ENCODE measurements around the gene MYBPHL.

MYBPHL gene

GRCh38 chr1:109319114-109319513 is 12.3 kb upstream of the MYBPHL start:
- DNase-seq (ENCODE audit: extremely low read depth, low read depth): no peak
- TF ChIP-seq CTCF (IDR thresholded peaks at IDR 0.05; ENCODE audit: low read depth, low read length): no peak

DNA sequence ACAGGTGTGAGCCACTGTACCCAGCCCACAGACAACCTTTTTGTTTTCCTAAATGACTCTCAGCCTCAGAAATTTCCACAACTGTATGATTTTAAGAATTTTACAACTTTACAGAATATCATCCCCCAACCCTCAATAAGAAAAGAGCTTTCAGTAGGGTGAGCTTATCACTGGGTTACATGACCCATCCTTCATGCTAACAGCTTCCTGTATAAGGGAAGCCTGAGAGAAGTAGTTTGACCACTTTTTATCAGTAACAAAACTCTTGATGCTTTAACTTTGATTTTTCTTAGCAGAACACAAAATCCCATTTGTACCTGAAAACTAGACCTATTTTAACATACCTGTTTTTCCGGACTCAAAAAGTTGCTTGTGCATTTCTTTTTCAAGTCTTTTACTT is 9.7 kb upstream of the MYBPHL start:
- DNase-seq (ENCODE audit: extremely low read depth, low read depth): no peak
- no peak for TF ChIP-seq CTCF (IDR thresholded peaks at IDR 0.05; ENCODE audit: low read depth, low read length)

DNA sequence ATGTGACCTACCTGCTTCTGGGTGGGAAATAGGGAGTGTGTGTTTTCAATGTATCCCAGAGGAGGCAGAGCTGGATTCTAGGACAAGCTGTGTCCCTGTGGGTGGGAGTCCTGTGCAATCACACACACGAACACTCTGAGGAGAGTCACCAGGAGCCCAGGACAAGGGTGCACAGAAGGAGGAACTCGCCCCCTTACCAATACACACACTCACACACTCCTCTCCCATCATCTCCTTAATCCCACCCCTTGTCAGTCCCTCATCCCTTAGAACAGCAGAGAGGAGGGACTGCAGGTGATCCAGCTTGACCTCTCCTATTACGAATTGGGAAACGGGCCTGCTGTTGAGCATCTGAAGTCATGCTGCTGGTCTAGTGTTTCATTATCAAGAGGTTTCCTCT is 8.5 kb upstream of the MYBPHL start:
- TF ChIP-seq CTCF (IDR thresholded peaks at IDR 0.05; ENCODE audit: low read depth, low read length): no peak
- DNase-seq (ENCODE audit: extremely low read depth, low read depth): no peak

GRCh38 chr1:109314795-109315194 is 8.0 kb upstream of the MYBPHL start:
- DNase-seq (ENCODE audit: extremely low read depth, low read depth): no peak
- no peak for TF ChIP-seq CTCF (IDR thresholded peaks at IDR 0.05; ENCODE audit: low read depth, low read length)

DNA sequence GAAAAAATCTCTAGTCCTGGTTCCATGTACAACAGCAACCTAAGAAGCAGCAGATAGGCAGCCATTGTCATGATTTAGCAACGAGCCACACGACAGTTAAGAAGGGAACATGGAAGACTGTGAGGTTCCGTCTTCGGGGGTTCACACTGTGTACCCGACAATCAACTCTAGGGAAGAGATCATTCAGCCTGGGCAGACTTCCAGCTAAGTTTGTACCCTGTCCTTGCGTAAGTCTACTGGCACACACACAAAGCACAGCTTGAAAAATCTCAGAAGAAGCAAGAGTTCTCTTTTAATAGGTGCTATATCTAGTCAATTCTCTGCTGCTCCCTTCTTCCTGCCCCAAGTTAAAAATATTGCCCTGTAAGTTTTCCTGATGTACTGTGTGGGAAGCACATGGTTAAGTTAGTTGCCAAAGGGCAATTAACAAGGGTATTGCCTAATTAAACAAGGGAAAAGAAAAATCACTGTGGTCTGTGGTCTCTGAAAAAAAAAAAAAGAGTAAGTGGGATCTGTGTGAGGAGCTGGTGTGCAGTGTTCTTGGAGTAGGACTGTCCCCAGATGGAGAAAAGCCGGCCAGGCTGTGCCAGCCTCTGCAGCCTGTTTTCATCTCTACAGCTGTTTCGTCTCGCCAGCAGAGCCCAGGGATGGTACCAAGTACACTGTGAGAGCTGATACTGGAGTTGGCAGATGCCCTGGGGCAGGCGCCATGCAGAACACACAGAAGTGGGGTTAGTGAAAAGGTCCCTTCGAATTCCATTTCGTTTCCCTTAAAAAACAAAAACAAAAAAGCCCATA is 6.4 kb upstream of the MYBPHL start:
- no peak for TF ChIP-seq CTCF (IDR thresholded peaks at IDR 0.05; ENCODE audit: low read depth, low read length)
- DNase-seq (ENCODE audit: extremely low read depth, low read depth): no peak

DNA sequence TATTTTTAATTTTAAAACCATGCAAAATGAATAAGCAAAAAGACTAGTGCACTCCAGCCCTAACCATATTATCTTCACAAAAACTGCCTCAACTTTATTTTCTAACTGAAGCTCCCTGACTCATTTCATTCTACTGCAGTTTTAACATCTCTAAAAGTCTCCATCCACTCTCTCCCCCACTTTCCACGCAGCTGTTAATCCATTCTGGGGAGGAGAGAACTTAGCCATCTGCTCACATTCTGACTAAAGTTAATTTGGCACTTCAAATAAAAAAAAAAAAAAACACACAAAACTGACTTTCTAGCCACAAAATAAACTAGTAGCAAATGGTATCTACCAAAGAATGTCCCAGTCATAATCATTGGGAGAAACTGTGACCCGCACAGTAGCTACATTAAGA is 5.4 kb upstream of the MYBPHL start:
- no peak for DNase-seq (ENCODE audit: extremely low read depth, low read depth)
- no peak for TF ChIP-seq CTCF (IDR thresholded peaks at IDR 0.05; ENCODE audit: low read depth, low read length)

- no peak for DNase-seq (ENCODE audit: extremely low read depth, low read depth)
- no peak for TF ChIP-seq CTCF (IDR thresholded peaks at IDR 0.05; ENCODE audit: low read depth, low read length)
Observed at GRCh38 chr1:109309347-109309746, 2.5 kb upstream of the MYBPHL start.

Data from AG09319 (cell line).